Measurements from ENCODE around the gene TNIP1. TPM values are rescaled to one million over a fixed set of nuclear protein-coding genes. Genes with fewer than 3 reads are reported as not detected.

TNIP1 gene
- polyA plus RNA-seq, 1 experiment: 42.6 TPM

DNA sequence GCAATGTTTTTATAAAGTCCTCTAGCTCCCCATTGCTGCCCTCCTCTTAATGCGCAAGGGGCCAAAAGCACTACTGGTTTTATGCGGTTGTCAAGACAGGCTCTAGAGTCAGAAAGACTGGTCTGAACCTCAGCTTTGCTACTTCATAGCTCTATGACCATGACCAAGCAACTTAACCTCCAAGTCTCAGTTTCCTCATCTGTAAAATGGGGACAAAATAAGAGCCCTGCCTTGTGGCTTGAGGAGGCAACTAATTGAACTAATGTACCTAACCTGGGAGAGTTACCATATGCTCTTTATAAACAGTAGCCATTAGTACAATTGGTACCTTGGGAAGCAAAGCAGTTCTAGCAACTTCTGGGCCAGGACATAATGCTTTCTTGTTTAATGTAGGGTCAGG is 40.3 kb upstream of the TNIP1 start:
- ChIA-PET POLR2A (interaction anchor here (0.7 kb wide), 1 partner anchor 95 kb away, joined by 3 read pairs; no protein-coding TSS in a partner anchor), CTCF (interaction anchor here (1.0 to 1.2 kb wide), 2 partner anchors 69 to 73 kb away, joined by 3 to 6 read pairs; no protein-coding TSS in a partner anchor)
- Histone ChIP-seq H3K27me3 (ENCODE audit: control insufficient read depth, insufficient read depth, low read length) (no peaks in the 10 kb centered on the region), H3K9me3 (ENCODE audit: control insufficient read depth, insufficient read depth, low read length) (no peaks in the 10 kb centered on the region), H3K4me3 (ENCODE audit: low read depth, low read length) (no peak overlapping the region), H3K27ac (ENCODE audit: low read depth, low read length) (no peak overlapping the region)
- TF ChIP-seq, protein P1, sequence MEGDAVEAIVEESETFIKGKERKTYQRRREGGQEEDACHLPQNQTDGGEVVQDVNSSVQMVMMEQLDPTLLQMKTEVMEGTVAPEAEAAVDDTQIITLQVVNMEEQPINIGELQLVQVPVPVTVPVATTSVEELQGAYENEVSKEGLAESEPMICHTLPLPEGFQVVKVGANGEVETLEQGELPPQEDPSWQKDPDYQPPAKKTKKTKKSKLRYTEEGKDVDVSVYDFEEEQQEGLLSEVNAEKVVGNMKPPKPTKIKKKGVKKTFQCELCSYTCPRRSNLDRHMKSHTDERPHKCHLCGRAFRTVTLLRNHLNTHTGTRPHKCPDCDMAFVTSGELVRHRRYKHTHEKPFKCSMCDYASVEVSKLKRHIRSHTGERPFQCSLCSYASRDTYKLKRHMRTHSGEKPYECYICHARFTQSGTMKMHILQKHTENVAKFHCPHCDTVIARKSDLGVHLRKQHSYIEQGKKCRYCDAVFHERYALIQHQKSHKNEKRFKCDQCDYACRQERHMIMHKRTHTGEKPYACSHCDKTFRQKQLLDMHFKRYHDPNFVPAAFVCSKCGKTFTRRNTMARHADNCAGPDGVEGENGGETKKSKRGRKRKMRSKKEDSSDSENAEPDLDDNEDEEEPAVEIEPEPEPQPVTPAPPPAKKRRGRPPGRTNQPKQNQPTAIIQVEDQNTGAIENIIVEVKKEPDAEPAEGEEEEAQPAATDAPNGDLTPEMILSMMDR (IDR thresholded peaks at IDR 0.05; ENCODE audit: low read depth, low read length): no peak
- DNase-seq (ENCODE audit: low read depth, low spot score): no peak

DNA sequence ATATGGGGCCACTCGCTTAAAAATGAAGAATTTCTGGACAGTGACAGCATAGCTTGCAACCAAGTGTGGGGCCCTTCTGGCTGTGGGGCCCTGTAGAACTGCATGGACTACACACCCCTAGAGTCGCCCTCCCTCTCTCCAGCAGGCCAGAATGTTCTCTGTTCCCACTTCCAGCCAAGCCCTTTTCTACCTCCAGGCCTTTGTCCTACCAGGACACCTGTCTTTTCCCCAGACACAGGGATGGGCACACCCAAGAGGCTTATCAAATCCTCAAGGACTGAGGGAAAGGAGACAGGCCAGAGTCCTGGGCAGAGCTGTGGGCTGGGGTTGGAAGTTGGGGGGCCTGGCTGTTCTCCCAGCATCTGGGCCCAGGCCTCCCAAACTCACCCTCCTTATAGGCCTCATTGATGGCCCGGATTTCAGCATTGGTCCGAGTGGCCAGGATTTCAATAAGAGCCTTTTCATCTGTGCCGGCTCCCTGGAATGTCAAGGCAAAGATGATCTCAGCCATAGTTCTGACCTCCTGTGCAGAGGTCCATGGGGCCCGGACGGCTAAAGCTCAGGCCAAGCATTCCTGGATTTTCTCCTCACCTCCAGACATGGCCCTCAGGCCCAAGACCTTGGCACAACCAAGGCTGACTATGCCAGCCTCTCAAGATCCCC is 38.2 kb upstream of the TNIP1 start:
- ChIA-PET CTCF (interaction anchor here (7.3 to 8.6 kb wide), 2 partner anchors 67 to 116 kb away, joined by 229 to 526 read pairs; no protein-coding TSS in a partner anchor), POLR2A (interaction anchor here (1.6 kb wide), 1 partner anchor 9 kb away, joined by 3 read pairs; no protein-coding TSS in a partner anchor)
- H3K27ac ChIP-seq (ENCODE audit: low read depth, low read length): no peak overlapping the region
- no peaks in the 10 kb centered on the region for H3K9me3 ChIP-seq (ENCODE audit: control insufficient read depth, insufficient read depth, low read length)
- H3K27me3 ChIP-seq (ENCODE audit: control insufficient read depth, insufficient read depth, low read length): no peaks in the 10 kb centered on the region
- no peak for DNase-seq (ENCODE audit: low read depth, low spot score)
- TF ChIP-seq, protein P1 (IDR thresholded peaks at IDR 0.05; ENCODE audit: low read depth, low read length): no peak
- H3K4me3 ChIP-seq (ENCODE audit: low read depth, low read length): no peak overlapping the region

DNA sequence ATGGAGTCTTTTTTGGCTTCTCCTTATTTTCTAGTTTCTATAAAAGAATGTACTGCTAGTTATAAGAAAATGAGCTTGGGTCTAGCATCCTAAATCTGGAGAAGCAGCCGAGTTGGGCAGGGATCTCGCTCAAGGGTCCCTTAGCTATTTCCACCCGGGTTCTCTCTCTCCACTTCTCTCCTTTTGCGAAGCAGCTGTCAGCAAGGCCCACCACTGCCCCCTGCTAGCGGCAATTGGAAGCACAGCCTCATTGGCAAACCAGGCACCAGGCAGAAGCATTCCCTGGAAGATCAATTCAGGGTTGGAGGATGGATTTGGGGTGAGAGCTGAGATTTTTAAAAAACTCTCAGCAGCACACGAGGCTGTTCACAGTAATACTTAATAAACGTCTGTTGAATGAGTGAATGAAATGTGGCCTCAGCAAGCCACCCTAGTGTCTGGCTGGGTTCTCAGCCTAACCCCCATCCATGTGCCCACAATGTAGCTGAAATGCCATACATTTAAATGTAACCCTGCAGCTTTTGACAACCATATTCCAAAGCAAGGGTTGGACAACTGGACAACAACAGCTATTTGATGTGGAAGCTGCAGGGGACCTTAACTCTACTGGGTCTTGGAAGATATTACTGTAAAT is 34.6 kb upstream of the TNIP1 start:
- POLR2A ChIA-PET: interaction anchor here (1.4 to 2.5 kb wide), 2 partner anchors 11 to 63 kb away, joined by 4 to 7 read pairs; no protein-coding TSS in a partner anchor
- Histone ChIP-seq H3K4me3 (ENCODE audit: low read depth, low read length) (no peak overlapping the region), H3K27me3 (ENCODE audit: control insufficient read depth, insufficient read depth, low read length) (no peaks in the 10 kb centered on the region), H3K27ac (ENCODE audit: low read depth, low read length) (no peak overlapping the region), H3K9me3 (ENCODE audit: control insufficient read depth, insufficient read depth, low read length) (no peaks in the 10 kb centered on the region)
- DNase-seq (ENCODE audit: low read depth, low spot score): no peak
- TF ChIP-seq, protein P1 (IDR thresholded peaks at IDR 0.05; ENCODE audit: low read depth, low read length): peak; percentile 100
- CTCF ChIA-PET: interaction anchor here (0.6 to 8.6 kb wide), 52 partner anchors 9 to 536 kb away, joined by 3 to 526 read pairs (median 8); partner anchors contain the start of genes ANXA6, GM2A, GPX3 and TNIP1

DNA sequence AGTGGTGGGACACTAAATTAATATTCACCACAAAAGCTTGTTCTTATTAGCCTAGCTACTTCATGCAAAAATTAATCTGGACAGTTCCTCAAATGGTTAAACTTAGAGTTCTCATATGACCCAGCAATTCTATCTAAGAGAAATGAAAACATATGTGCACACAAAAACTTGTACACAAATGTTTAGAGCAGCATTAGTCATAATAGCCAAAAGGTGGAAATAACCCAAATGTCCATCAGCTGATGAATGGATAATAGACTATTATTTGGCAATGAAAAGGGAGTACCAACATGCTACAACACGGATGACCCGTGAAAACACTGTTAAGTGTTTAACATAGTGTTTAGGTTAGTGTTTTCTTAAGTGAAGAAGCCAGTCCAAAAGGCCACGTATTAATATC is 32.8 kb upstream of the TNIP1 start:
- no peak overlapping the region for H3K27ac ChIP-seq (ENCODE audit: low read depth, low read length)
- no peak overlapping the region for H3K4me3 ChIP-seq (ENCODE audit: low read depth, low read length)
- no peaks in the 10 kb centered on the region for H3K9me3 ChIP-seq (ENCODE audit: control insufficient read depth, insufficient read depth, low read length)
- TF ChIP-seq, protein P1 (IDR thresholded peaks at IDR 0.05; ENCODE audit: low read depth, low read length): no peak
- no peak for DNase-seq (ENCODE audit: low read depth, low spot score)
- no peaks in the 10 kb centered on the region for H3K27me3 ChIP-seq (ENCODE audit: control insufficient read depth, insufficient read depth, low read length)
- ChIA-PET CTCF (interaction anchor here (2.8 to 8.6 kb wide), 5 partner anchors 12 to 110 kb away, joined by 37 to 526 read pairs (median 99); no protein-coding TSS in a partner anchor), POLR2A (no interaction called here)

Data from AG04450 (cell line).